HepG2 (cell line): ENCODE results near the gene SATB2. TPM values are rescaled to one million over a fixed set of nuclear protein-coding genes. Genes with fewer than 3 reads are reported as not detected.

Experiments used
- FOXJ3 ChIP-seq: sonication (generic); formaldehyde crosslinking; IDR thresholded peaks from 2 replicates; pipeline ENCODE4 v1.4.0; 2020; ENCODE audit warnings: missing genetic modification reagents, mild to moderate bottlenecking, borderline replicate concordance
- FOXP4 ChIP-seq: sonication (generic); formaldehyde crosslinking; IDR thresholded peaks from 2 replicates; pipeline ENCODE4 v1.4.0; 2020; ENCODE audit warnings: missing genetic modification reagents
- MZF1 ChIP-seq: sonication (generic); formaldehyde crosslinking; IDR thresholded peaks from 2 replicates; pipeline ENCODE4 v1.8.1; 2023; ENCODE audit warnings: mild to moderate bottlenecking, missing genetic modification reagents, borderline replicate concordance
- WIZ ChIP-seq: sonication (generic); formaldehyde crosslinking; IDR thresholded peaks from 2 replicates; pipeline ENCODE4 v1.5.1; 2020; ENCODE audit warnings: mild to moderate bottlenecking, missing genetic modification reagents
- ZNF770 ChIP-seq: sonication (generic); formaldehyde crosslinking; IDR thresholded peaks from 2 replicates; pipeline ENCODE4 v1.5.0; 2020; ENCODE audit warnings: mild to moderate bottlenecking, missing genetic modification reagents
- polyA plus RNA-seq, 8 experiments: library from polyadenylated mRNA; depleted of rRNA in 3 of 8; stranded (reverse) in 7 of 8; unstranded in 1 of 8; fragments of >200 nt; fragmentation: Illumina TruSeq in 4 of 8; extraction: Trizol in 4 of 8; gene quantifications; 2 replicates each; pipeline versions ENCODE4 v1.2.1 to v1.2.3, GENCODE V29; 2011 to 2016; ENCODE audit warnings: low read depth in 4 of 8, missing spikeins in 1 of 8, mixed read lengths in 1 of 8; ENCODE audit not compliant: insufficient read depth in 1 of 8
- total RNA-seq, 5 experiments: library from RNA; depleted of rRNA; stranded (reverse); fragments of >200 nt; fragmentation: Illumina TruSeq; extraction: Trizol; gene quantifications; 2 replicates each; pipeline ENCODE4 v1.2.3, GENCODE V29; 2016; ENCODE audit warnings: low read depth in 1 of 5

SATB2 gene
- total and polyA plus RNA-seq, 2 of the 13 experiments (the other 11 are each of a cell fraction or from before 2014, with no cell fraction given): 2.5 to 5.5 TPM

GRCh38 chr2:199463708-199464605 lies 6.2 kb upstream of the SATB2 start (continued):
- TF ChIP-seq FOXP4 (CRISPR knock-in tag): no peak
- no peak for TF ChIP-seq MZF1 (CRISPR knock-in tag)
- no peak for TF ChIP-seq FOXJ3 (CRISPR knock-in tag)
- TF ChIP-seq ZNF770 (CRISPR knock-in tag): 0 out of 2 replicates have a peak, but pooled peaks have one; percentile 11
- no peak for TF ChIP-seq WIZ (CRISPR knock-in tag)
